ENCODE results near the gene HTT-AS. TPM values are rescaled to one million over a fixed set of nuclear protein-coding genes. Genes with fewer than 3 reads are reported as not detected.

The HTT-AS gene
- total RNA-seq, 1 donor from 2014 or later: not detected

- intact Hi-C loops (cut with DNase I): loop anchor here (10.0 kb wide), 1 partner anchor 213 kb away; no protein-coding TSS in a partner anchor
- no peak for TF ChIP-seq CTCF (IDR thresholded peaks at IDR 0.05)
- Histone ChIP-seq H3K4me3 (no peak overlapping the region), H3K27ac (no peak overlapping the region), H3K9me3 (no peaks in the 10 kb centered on the region), H3K27me3 (no peaks in the 10 kb centered on the region), H3K4me1 (peaks cover 18% of the 10 kb centered on the region), H3K36me3 (no peaks in the 10 kb centered on the region)
- ATAC-seq (no peak), DNase-seq (no peak)
These were observed 2.5 kb downstream of the HTT-AS start for GRCh38 chr4:3071811-3072210.

DNA sequence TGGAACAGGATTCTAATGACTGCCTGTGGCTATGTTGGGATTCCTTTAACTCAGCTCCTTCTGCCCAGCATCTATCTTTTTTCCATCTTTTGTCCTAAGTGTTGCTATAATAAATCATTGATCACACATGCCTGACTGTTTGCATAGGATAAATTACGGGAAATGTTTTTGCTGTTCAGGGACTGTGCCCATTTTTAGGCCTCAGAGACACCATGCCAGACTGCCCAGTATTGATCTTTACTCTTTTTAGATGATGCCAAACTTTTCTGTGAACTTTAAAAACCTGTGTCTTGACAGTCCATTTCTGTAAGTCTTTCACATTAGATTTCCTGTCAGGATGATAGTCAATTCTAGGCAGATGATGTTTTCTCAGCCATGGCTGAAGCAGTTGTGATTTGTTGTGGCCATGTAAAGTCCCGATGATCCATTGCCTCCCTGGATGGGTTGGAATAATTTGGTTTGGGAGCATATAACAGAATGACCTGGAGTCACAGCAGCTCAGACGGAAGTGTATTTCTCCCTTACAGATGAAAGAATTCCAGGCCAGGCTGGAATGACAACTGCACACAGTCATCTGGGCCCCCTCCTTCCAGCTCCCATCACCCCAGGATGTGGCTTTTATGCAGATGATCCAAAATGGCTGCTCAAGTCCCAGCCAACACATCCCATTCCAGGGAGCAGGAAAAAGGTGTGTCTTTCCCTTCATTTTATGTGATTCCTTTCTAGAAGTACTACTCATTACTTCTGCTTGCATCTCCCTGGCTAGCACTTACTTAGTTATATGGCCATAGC lies 3.4 kb downstream of the HTT-AS start:
- no peak for TF ChIP-seq CTCF (IDR thresholded peaks at IDR 0.05)
- Histone ChIP-seq H3K27ac (no peak overlapping the region), H3K4me1 (peaks cover 9% of the 10 kb centered on the region), H3K27me3 (no peaks in the 10 kb centered on the region), H3K36me3 (no peaks in the 10 kb centered on the region), H3K9me3 (no peaks in the 10 kb centered on the region), H3K4me3 (no peak overlapping the region)
- intact Hi-C loops (cut with DNase I): loop anchor here (10.0 kb wide), 1 partner anchor 214 kb away; no protein-coding TSS in a partner anchor
- ATAC-seq (no peak), DNase-seq (no peak)

DNA sequence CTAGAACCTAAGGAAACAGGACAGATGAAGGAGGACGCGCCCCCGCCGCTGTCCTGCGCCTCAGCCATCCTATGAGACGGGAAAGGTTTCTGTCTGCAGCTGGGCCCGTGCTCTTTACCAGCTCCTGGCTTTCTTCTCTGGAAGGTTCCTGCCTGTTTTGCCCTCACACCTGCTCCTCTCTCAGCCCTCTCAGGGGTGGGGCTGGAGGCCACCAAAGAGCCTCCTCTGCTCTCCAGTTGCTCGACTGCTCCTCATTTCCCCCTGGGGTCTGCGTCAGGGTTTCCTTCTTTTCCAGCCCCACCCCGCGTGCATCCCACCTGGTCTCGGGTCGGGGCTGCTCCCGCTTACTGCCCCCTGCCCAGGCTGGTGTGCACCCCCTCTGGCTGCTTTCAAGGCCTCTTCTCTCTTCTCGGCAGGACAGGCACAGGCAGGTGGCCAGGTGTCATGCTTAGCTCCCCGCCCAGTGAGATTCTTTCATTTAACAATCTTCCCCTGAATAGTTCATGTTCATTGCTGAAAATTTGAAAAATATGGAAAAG lies 4.6 kb downstream of the HTT-AS start:
- Histone ChIP-seq H3K4me1 (peaks cover 5% of the 10 kb centered on the region), H3K4me3 (no peak overlapping the region), H3K27ac (no peak overlapping the region), H3K36me3 (no peaks in the 10 kb centered on the region), H3K27me3 (no peaks in the 10 kb centered on the region), H3K9me3 (no peaks in the 10 kb centered on the region)
- ATAC-seq (no peak), DNase-seq (no peak)
- intact Hi-C loops (cut with DNase I): loop anchor here (10.0 kb wide), 1 partner anchor 215 kb away; no protein-coding TSS in a partner anchor
- no peak for TF ChIP-seq CTCF (IDR thresholded peaks at IDR 0.05)

- H3K4me1 ChIP-seq: no peaks in the 10 kb centered on the region
- no peak overlapping the region for H3K27ac ChIP-seq
- intact Hi-C loops (cut with DNase I): no loop called here
- H3K9me3 ChIP-seq: no peaks in the 10 kb centered on the region
- H3K36me3 ChIP-seq: no peaks in the 10 kb centered on the region
- no peaks in the 10 kb centered on the region for H3K27me3 ChIP-seq
- no peak for ATAC-seq
- no peak for DNase-seq
- H3K4me3 ChIP-seq: no peak overlapping the region
- no peak for TF ChIP-seq CTCF (IDR thresholded peaks at IDR 0.05)
These were observed 6.8 kb downstream of the HTT-AS start for GRCh38 chr4:3067473-3068001.

- Histone ChIP-seq H3K36me3 (no peaks in the 10 kb centered on the region), H3K9me3 (no peaks in the 10 kb centered on the region), H3K27me3 (no peaks in the 10 kb centered on the region), H3K4me1 (no peaks in the 10 kb centered on the region), H3K27ac (no peak overlapping the region), H3K4me3 (no peak overlapping the region)
- DNase-seq (no peak), ATAC-seq (no peak)
- intact Hi-C loops (cut with DNase I): no loop called here
- TF ChIP-seq CTCF (IDR thresholded peaks at IDR 0.05): no peak
These were observed 7.4 kb downstream of the HTT-AS start for GRCh38 chr4:3066836-3067400.
